ENCODE data around the gene MRPL53.

- TF ChIP-seq CREB1 (CRISPR knock-in tag; IDR thresholded peaks at IDR 0.05; ENCODE audit: low read depth) (no peak), STAT1 (IDR thresholded peaks at IDR 0.05; ENCODE audit: unreplicated experiment) (no peak), REST (IDR thresholded peaks at IDR 0.05; ENCODE audit: unreplicated experiment) (no peak), CTCF (conservative IDR thresholded peaks at IDR 0.05; ENCODE audit: low read depth in 2 of 2) (no peak), EZH2phosphoT487 (IDR thresholded peaks at IDR 0.05; ENCODE audit: unreplicated experiment) (no peak), EZH2 (IDR thresholded peaks at IDR 0.05; ENCODE audit: low read depth, unreplicated experiment) (no peak), POLR2AphosphoS5 (IDR thresholded peaks at IDR 0.05; ENCODE audit: low read depth) (no peak), ZNF114 (CRISPR knock-in tag; IDR thresholded peaks at IDR 0.05) (no peak)
Measured at GRCh38 chr2:74486141-74486540, 13.7 kb upstream of the MRPL53 start.
